HG02623 (cell line): ENCODE data around the gene ATXN7.

ENCODE experiments used
- ATAC-seq: cut with Tn5 transposase; IDR thresholded peaks from one replicate; pipeline ENCODE4 v1.9.1; 2021; ENCODE audit warnings: moderate library complexity; ENCODE audit not compliant: unreplicated experiment

ATXN7 gene

DNA sequence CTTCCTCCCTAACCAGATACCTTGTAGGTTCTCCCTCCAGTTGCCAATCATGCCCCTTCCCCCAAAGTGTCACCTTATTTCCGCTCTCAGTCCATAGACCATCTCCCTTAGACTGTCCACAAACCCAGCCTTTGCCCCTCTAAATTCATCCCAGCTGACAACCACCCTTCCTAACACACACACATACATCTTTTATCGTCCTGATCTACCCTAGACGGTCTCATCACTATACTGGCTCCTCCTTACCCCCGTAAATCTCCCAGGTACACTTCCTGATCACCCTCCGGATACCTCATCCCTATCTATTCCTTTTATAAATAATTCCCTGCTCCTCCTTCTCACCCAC, 890 bp upstream of the ATXN7 start:
- ATAC-seq, result no peak

DNA sequence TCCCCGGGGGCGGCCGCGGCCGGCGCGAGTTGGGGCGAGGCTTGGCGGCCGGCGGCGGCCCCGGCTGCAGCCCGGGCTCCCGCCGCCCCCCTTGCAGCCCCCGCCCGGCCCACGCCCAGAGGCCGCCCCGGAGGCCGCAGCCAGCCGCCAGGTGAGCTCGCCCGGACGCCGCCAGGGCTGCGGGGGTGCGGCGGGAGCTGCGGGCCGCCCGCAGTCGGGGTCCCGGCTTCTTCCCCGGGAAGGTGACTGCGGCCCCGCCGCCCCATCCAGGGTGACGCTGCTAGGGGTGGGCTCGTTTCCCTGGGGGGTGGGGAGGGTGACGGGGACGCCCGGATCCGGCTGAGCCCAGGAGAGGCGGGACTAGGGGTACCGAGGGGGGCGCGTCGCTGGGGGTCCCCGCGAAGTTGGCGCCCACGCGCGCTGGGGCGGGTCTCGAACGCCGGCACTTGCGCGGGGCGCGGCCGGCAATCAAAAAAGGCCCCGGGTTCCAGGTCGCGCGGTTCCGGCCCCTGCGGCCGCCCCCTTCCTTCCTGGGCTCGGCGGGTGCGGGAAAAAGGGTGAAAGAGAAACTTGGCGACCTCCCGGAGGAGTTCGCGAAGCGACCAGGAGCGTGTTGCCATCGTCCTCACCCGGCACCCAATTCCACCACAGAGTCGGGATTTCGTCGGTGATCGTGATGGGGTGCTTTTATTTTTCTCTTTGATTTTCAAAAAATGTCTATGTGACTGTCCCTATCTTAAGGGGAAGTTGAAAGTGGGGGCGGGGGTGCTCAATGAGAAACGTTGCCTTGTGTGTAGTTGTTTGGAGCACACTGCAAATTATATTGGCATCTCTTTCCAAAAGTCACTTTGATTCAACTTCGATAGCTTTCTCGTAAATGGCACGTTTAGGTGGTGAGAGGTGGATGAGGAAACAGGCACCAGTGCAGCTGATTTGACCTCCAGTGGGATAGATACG, 619 bp downstream of the ATXN7 start:
- ATAC-seq, result peak; percentile 40

- ATAC-seq, result no peak
Observed at GRCh38 chr3:63864965-63865327, 1.3 kb downstream of the ATXN7 start.

GRCh38 chr3:63867225-63867624, 3.6 kb downstream of the ATXN7 start:
- ATAC-seq, result no peak

- ATAC-seq, result no peak
Observed at GRCh38 chr3:63869940-63870614, 6.4 kb downstream of the ATXN7 start.

GRCh38 chr3:63870615-63871005, 6.9 kb downstream of the ATXN7 start:
- no peak for ATAC-seq

DNA sequence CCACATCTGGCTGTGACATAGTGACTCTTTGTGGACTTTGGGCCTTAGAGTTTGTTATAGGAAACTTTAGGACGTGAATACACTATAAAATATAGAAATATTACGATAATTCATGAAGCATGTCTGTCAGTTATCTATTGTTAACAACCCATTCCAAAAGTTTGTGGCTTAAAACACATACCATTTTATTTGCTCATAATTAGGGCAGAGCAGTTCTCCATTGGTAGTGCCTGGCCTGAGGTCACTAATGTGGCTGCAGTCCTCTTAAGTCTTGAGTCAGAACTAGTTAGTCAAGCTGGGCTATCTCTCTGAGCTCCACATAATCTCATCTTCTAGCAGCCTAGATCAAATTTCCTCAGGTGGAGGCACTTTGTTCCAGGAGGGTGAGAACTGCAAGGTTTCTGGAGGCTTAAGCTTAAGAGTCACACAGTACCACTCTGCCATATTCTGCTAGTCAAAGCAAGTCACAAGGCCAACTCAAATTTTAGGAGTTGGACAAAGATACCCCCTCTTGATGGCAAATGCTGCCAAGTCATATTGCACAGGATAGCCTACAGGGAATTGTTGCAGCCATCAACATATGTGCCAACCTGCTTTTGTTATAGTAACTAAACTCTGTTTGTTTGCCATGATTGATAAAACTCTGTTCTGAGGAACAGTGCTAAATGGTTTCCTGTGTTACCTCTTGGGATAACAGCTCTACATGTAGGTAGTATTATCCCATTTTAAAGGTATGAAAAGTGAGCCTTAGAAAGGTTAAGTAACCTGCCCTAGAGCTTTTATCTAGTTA, 8.7 kb downstream of the ATXN7 start:
- no peak for ATAC-seq

DNA sequence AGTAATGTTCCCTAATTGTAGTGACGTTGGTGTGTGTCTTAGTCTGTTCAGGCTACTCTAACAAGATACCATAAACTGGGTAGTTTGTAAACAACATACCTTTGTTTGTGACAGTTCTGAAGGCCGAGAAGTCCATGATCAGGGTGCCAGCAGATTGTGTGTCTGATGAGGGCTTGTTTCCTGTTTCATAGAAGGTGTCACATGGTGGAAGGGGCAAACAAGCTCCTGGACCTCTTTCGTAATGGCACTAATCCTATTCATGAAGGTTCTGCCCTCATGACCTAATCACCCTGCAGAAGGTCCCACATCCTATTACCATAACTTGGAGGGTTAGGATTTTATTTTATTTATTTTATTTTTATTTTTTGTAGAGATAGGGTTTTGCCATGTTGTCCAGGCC, 11.1 kb downstream of the ATXN7 start:
- no peak for ATAC-seq

- no peak for ATAC-seq
Observed at GRCh38 chr3:63875510-63875909, 11.8 kb downstream of the ATXN7 start.

DNA sequence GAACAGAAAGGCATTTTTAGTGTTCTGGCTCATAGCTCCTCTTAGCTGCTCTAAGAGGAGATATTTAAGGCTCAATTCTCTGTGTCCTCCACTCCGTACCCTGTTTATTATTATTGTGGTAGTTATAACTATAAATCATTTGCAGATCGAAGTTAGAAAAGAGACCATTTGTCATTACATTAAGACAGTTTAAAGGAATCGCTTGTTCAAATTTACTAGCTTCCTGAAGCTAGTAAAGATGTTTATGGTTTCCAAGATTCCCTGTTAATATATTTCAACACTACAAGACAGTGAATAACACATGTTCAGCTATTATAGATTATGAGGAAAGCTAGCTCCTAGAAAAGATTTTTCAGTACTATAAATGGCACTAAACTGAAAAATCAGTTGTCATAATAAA, 12.6 kb downstream of the ATXN7 start:
- no peak for ATAC-seq

DNA sequence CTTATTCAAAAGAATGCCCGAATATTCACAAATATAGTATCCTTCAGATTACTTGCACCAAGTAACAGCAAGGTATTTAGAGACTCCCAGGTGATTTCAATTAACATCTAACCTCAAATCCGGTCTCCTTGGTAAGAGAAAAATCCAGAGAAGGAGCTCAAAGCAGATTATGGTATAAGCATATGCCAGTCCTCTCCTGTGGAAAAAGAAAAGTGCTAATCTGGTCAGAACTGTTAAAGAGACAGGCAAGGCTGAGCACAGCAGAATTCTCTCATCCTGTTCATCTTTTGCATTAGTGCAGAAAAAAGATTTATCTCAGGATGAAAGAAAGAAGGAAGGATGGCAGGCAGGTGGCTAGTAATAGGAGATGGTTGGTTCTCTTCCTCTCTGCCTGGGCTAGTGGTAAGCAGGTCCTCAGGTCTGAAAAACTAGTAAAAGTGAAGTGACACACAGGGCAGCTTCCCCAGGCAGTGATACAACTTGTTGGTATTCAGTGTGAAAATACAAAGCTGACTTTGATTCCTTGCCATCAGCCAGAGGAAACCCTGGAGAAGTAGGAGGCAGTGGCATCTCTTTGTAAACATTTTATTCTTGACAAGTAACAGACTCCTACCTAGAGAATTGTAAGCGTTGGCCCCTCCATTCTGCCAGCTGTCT, 14.2 kb downstream of the ATXN7 start:
- no peak for ATAC-seq

- ATAC-seq, result no peak
Observed at GRCh38 chr3:63878394-63879060, 14.9 kb downstream of the ATXN7 start.

DNA sequence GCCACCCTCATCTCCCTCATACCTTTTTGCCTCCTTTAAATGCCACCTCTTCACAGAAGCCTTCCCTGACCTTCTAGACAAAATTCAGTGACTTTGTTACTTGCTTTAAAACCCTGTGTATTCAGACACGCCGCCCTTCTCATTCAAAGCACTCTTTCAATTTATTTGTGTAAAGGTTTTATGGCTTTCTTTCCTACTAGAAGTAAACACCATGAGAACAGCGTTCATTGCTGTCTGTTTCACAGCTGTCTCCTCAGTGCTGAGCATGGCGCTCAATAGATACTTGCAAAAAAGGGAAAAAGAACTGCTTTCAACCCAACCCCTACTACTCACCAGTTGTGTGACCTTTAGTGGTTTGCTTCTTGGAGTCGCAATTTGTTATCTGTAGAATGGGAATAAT, 17.0 kb downstream of the ATXN7 start:
- no peak for ATAC-seq

GRCh38 chr3:63886858-63887257, 23.2 kb downstream of the ATXN7 start:
- no peak for ATAC-seq

- ATAC-seq, result no peak
Observed at GRCh38 chr3:63891518-63891917, 27.9 kb downstream of the ATXN7 start.

DNA sequence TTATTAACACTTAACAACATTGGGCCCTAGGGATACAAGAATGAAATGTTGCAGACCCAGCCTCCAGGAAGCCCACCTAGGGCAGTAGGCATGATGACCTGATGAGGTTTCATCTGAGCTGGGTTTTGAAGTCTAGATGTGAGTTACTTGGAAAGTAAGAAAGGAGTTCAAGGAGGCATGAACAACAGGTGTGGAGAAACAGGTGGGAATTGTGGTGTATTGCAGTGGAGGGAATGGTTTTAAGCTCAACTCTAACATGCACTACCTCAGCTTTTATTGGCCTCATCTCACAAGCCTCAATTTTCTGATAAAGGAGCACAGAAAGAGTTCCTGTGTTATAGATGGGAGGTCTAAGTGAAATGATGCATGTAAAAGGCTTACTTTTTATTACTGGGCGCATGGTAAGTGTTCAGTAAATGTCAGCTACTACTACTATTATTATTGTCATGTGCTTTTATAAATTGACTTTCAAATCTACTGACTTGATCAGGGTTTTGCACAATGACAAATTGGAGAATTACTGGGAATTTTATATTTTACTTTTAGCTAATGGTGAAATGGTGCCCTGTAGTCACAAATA, 29.2 kb downstream of the ATXN7 start:
- no peak for ATAC-seq

- no peak for ATAC-seq
Observed at GRCh38 chr3:63895422-63896189, 31.9 kb downstream of the ATXN7 start.

DNA sequence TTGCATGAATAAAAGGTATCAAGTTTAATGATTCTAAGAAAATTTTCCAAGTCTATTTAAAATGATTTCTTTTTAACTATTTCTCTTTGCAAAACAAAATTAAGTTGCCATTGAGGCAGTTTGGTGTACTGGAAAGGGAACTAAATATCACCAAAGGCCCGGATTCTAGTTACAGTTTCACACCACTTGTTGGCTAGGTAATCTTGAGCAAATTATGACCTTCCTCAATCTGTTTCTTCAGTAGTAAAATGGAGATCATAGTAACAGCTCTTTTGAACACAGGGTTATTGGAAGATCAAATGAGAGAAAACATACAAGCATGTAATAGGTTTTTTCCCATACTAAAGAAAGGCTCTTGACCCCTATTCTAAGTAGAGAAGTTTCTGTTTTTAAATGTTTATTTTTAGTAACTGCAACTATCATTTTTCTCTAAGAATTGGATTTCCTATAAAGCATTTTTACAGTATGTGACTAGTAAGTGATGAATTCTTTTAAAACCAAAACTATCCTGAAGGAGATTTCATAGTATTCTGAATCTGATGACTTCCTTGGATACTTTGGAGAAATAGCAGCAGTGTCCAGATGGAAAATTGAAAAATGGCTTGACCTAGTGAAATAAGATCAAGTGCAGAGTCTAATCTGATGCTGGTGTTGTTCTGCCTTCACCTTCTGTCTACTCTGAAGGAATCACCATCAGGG, 32.8 kb downstream of the ATXN7 start:
- peak; percentile 59 for ATAC-seq

DNA sequence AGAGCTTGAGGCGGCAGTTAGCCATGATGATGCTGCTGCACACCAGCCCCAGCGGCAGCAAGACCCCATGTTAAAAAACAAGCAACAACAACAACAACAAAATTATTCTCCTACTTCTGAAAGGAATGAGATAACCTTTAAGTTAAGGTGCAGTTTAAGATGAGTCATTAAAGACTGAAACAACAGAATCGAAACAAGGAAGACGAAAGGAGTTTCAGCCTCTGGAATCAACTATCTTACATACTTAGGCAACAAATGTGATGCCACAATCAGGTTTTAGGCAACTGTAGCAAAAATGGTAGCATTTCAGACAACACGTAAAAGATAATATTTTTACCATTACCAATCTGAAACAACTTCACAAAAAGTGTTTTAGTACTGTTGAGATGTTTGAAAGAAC, 36.3 kb downstream of the ATXN7 start:
- ATAC-seq, result no peak
